ENCODE data around the gene ORC1. TPM values are rescaled to one million over a fixed set of nuclear protein-coding genes. Genes with fewer than 3 reads are reported as not detected.

Gene ORC1
- total RNA-seq, 1 donor from 2014 or later: 1.1 TPM

GRCh38 chr1:52345252-52345651 lies 59.0 kb downstream of the ORC1 start:
- DNase-seq (ENCODE audit: low spot score): no peak

GRCh38 chr1:52343979-52344378 lies 60.2 kb downstream of the ORC1 start:
- DNase-seq (ENCODE audit: low spot score): no peak

GRCh38 chr1:52341655-52342260 lies 62.5 kb downstream of the ORC1 start:
- DNase-seq (ENCODE audit: low spot score): no peak

GRCh38 chr1:52337439-52337838 lies 66.8 kb downstream of the ORC1 start:
- DNase-seq (ENCODE audit: low spot score): no peak

GRCh38 chr1:52334906-52335528 lies 69.2 kb downstream of the ORC1 start:
- DNase-seq (ENCODE audit: low spot score): no peak

GRCh38 chr1:52332411-52332810 lies 71.8 kb downstream of the ORC1 start:
- DNase-seq (ENCODE audit: low spot score): no peak

GRCh38 chr1:52328615-52329014 lies 75.6 kb downstream of the ORC1 start:
- no peak for DNase-seq (ENCODE audit: low spot score)

- DNase-seq (ENCODE audit: low spot score): no peak
Measured at GRCh38 chr1:52325786-52326185, 78.4 kb downstream of the ORC1 start.

- DNase-seq (ENCODE audit: low spot score): no peak
Measured at GRCh38 chr1:52323731-52324130, 80.5 kb downstream of the ORC1 start.

Other genes with a start within 250 kb of the ORC1 start
- 39.4 TPM for gene CC2D1B, start 38.2 kb downstream of the ORC1 start, total RNA-seq
- gene PRPF38A, start 179 bp upstream of the ORC1 start, total RNA-seq: 50.8 TPM
- 69.3 TPM for gene TUT4, start 148.7 kb upstream of the ORC1 start, total RNA-seq
- 8.9 TPM for gene GPX7, start 197.9 kb upstream of the ORC1 start, total RNA-seq
- 1.1 TPM for gene SHISAL2A, start 228.7 kb upstream of the ORC1 start, total RNA-seq